ENCODE measurements around the gene CRLF3.

CRLF3 gene

DNA sequence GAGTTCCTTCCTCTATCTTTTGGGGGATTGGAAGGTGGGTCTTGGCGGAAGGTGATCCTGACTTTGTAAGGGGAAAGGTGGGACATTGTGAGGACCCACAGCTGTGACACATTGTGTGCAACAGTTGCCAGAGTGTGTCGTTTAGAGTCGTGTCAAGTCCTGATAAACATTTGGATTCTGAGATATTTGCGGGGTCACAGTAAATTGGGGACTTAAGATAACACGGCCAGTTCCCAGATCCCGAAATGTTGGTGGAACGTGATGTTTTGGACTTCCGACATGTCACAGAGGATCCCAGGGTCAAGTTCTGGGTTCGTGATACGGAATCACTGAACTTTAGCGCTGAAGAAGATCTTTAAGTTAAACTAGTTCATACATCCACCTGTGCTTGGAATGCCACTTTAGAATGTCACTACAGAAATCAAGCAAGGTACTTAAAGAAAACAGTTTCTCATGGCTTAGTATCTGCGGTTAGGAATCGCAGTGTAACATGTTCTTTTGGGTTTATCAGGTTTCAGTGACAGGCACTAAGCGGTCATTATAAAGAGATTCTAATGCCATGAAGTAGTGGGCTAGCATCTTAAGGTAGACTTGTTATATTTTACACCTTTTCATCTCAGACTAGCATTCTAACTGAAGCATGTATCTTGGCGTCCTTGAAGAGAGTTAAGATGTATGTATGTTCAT, 8.1 kb upstream of the CRLF3 start:
- no peaks in the 10 kb centered on the region; the same call in 1 of the 2 replicates for H3K36me3 ChIP-seq (ENCODE audit: insufficient read depth)
- no peaks in the 10 kb centered on the region for H3K27me3 ChIP-seq (ENCODE audit: insufficient read depth, low read depth)
- H4K20me1 ChIP-seq (ENCODE audit: insufficient read depth), result no peaks in the 10 kb centered on the region
- H3K4me1 ChIP-seq (ENCODE audit: low read depth, poor library complexity, severe bottlenecking), result peaks cover 20% of the 10 kb centered on the region
- peaks cover 47% of the 10 kb centered on the region for H3K79me2 ChIP-seq (ENCODE audit: insufficient read depth, low read depth)
- peak overlapping the region; percentile 90 for H3K4me2 ChIP-seq
- H3K27ac ChIP-seq, result peak overlapping the region; percentile 62
- TF ChIP-seq, protein P1, sequence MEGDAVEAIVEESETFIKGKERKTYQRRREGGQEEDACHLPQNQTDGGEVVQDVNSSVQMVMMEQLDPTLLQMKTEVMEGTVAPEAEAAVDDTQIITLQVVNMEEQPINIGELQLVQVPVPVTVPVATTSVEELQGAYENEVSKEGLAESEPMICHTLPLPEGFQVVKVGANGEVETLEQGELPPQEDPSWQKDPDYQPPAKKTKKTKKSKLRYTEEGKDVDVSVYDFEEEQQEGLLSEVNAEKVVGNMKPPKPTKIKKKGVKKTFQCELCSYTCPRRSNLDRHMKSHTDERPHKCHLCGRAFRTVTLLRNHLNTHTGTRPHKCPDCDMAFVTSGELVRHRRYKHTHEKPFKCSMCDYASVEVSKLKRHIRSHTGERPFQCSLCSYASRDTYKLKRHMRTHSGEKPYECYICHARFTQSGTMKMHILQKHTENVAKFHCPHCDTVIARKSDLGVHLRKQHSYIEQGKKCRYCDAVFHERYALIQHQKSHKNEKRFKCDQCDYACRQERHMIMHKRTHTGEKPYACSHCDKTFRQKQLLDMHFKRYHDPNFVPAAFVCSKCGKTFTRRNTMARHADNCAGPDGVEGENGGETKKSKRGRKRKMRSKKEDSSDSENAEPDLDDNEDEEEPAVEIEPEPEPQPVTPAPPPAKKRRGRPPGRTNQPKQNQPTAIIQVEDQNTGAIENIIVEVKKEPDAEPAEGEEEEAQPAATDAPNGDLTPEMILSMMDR (conservative IDR thresholded peaks at IDR 0.05; ENCODE audit: low read depth, low read length), result no peak
- H2AFZ ChIP-seq (ENCODE audit: low read depth), result peak overlapping the region; percentile 99
- H3K9ac ChIP-seq, result peak overlapping the region; percentile 91
- peak overlapping the region; percentile 76 for H3K4me3 ChIP-seq (IDR thresholded peaks at IDR 0.05; ENCODE audit: insufficient read depth, low read depth, low read length)

DNA sequence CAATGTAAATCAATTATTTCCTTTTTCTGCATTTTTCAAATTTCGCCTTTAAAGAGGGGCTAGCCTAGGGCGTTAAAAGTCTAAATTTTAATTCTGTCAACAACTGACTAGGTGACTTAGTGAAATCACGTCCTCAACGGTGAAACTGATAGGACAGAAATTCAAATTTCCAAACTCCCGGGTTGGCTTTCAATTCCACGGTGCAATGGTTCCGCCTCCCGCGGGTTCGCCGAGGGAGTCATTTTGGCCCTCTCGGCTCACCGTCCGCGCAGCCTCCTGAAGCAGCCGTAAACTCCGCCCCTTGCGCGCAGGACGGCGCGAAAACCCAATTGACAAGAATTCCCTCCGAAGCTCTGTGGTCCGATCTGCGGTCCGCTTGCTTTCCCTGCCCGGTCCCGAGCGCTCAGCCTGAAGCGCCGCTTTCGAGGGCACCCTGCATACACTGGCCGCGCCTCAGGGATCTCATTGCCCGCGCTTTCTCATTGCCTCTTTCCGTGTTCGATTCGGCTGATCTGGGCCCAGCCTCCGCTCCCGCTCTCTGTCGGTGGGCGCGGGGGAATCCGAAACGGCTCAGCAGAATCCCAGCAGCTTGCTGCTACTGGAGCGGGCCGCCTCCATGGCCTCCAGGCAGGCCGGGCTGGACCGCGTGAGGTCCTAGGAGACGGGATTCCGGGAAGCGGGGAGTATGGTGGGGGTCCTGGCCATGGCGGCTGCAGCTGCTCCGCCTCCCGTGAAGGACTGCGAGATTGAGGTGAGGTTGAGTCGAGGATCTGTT, 7.4 kb upstream of the CRLF3 start, which contains the start of gene ATAD5:
Gene ATAD5 (plus strand): TSS at position 304 of the 775 bp plus-strand sequence. CDS start 382 bp downstream, at position 686.
- Histone ChIP-seq H3K27ac (peak within 1 kb of the TSS; percentile 62), H4K20me1 (ENCODE audit: insufficient read depth) (no peaks in the 10 kb centered on the region), H2AFZ (ENCODE audit: low read depth) (peak within 1 kb of the TSS; percentile 99), H3K36me3 (ENCODE audit: insufficient read depth) (no peaks in the 10 kb centered on the region), H3K4me2 (peak within 1 kb of the TSS; percentile 90), H3K27me3 (ENCODE audit: insufficient read depth, low read depth) (no peaks in the 10 kb centered on the region), H3K9ac (peak within 1 kb of the TSS; percentile 91), H3K4me1 (ENCODE audit: low read depth, poor library complexity, severe bottlenecking) (peaks cover 20% of the 10 kb centered on the region), H3K79me2 (ENCODE audit: insufficient read depth, low read depth) (peaks cover 47% of the 10 kb centered on the region), H3K4me3 (IDR thresholded peaks at IDR 0.05; ENCODE audit: insufficient read depth, low read depth, low read length) (peak within 1 kb of the TSS; percentile 76)
- TF ChIP-seq, protein P1 (conservative IDR thresholded peaks at IDR 0.05; ENCODE audit: low read depth, low read length), result no peak

DNA sequence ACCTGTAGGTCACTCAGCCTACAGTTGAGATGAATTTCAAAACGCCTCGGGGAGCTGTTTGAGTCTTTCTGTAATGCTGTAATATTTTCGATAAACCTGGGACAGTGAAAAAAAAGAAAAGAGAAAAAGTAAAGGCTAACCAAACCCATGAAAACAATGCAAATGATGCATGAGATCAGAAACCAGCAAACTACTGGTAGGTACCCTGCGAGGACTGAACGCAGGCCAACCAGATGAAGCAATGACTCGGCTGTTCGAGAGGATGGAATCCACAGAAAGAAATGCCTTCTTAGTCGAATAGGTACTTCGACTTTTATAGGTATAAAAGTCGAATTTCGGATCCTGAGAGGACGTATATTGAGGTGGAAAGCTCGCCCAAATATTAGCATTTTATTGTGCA, 6.8 kb upstream of the CRLF3 start:
- Histone ChIP-seq H3K27me3 (ENCODE audit: insufficient read depth, low read depth) (no peaks in the 10 kb centered on the region), H3K4me1 (ENCODE audit: low read depth, poor library complexity, severe bottlenecking) (peaks cover 20% of the 10 kb centered on the region), H3K4me3 (IDR thresholded peaks at IDR 0.05; ENCODE audit: insufficient read depth, low read depth, low read length) (peak overlapping the region; percentile 76), H3K79me2 (ENCODE audit: insufficient read depth, low read depth) (peaks cover 47% of the 10 kb centered on the region), H3K9ac (peak overlapping the region; percentile 91), H3K36me3 (ENCODE audit: insufficient read depth) (no peaks in the 10 kb centered on the region), H3K4me2 (peak overlapping the region; percentile 82), H2AFZ (ENCODE audit: low read depth) (peak overlapping the region; percentile 99), H3K27ac (peak overlapping the region; percentile 62), H4K20me1 (ENCODE audit: insufficient read depth) (no peaks in the 10 kb centered on the region)
- TF ChIP-seq, protein P1 (conservative IDR thresholded peaks at IDR 0.05; ENCODE audit: low read depth, low read length), result no peak

DNA sequence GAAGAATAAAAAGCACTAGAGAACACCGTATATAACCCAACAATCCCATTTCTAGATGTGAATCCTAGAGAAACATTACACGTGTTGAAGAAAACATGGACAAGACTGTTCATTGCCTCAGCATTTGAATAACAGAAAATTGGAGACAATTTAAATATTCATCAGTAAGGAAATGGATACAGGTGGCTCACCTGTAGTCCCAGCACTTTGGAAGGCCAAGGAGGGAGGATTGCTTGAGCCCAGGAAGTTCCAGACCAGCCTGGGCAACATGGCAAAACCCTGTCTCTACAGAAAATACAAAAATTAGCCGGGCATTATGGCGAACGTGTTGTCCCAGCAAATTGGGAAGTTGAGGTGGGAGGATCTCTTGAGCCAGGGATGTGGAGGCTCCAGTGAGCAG, 4.5 kb upstream of the CRLF3 start:
- no peaks in the 10 kb centered on the region for H4K20me1 ChIP-seq (ENCODE audit: insufficient read depth)
- no peak overlapping the region for H2AFZ ChIP-seq (ENCODE audit: low read depth)
- H3K9ac ChIP-seq, result no peak overlapping the region

More for the DNA sequence above, 4.5 kb upstream of the CRLF3 start:
- Histone ChIP-seq H3K4me3 (IDR thresholded peaks at IDR 0.05; ENCODE audit: insufficient read depth, low read depth, low read length) (no peak overlapping the region), H3K79me2 (ENCODE audit: insufficient read depth, low read depth) (peaks cover 29% of the 10 kb centered on the region), H3K27ac (no peak overlapping the region), H3K27me3 (ENCODE audit: insufficient read depth, low read depth) (no peaks in the 10 kb centered on the region), H3K4me2 (no peak overlapping the region), H3K36me3 (ENCODE audit: insufficient read depth) (no peaks in the 10 kb centered on the region), H3K4me1 (ENCODE audit: low read depth, poor library complexity, severe bottlenecking) (peaks cover 23% of the 10 kb centered on the region)
- TF ChIP-seq, protein P1 (conservative IDR thresholded peaks at IDR 0.05; ENCODE audit: low read depth, low read length), result no peak
